Left lobe of liver (tissue), 2 donors: Measurements from ENCODE around the gene PRR12. TPM values are rescaled to one million over a fixed set of nuclear protein-coding genes. Genes with fewer than 3 reads are reported as not detected.

Source experiments
- ATAC-seq: fragments of 200-7000 bp; cut with Tn5 transposase; one replicate; pipeline ENCODE4 v1.9.1; 2020; ENCODE audit warnings: mild to moderate bottlenecking, moderate library complexity
- DNase-seq: peaks from one replicate; pipeline ENCODE4 v3.0.0-alpha.2; 2020; ENCODE audit warnings: low spot score
- total RNA-seq: library from RNA; stranded (reverse); gene quantifications from one replicate; pipeline ENCODE4 v1.2.1, GENCODE V29; 2021
- donor health status: DM: no; HTN: no; CAD: no; lungs with moderate emphysema.
- donor health status: DM: no; HTN: yes; CAD: no.

The PRR12 gene
- total RNA-seq, 1 donor from 2014 or later, result 10.5 TPM

GRCh38 chr19:49590071-49590970, 661 bp upstream of the PRR12 start:
- ATAC-seq (peak; percentile 84), DNase-seq (peak; percentile 98)

DNA sequence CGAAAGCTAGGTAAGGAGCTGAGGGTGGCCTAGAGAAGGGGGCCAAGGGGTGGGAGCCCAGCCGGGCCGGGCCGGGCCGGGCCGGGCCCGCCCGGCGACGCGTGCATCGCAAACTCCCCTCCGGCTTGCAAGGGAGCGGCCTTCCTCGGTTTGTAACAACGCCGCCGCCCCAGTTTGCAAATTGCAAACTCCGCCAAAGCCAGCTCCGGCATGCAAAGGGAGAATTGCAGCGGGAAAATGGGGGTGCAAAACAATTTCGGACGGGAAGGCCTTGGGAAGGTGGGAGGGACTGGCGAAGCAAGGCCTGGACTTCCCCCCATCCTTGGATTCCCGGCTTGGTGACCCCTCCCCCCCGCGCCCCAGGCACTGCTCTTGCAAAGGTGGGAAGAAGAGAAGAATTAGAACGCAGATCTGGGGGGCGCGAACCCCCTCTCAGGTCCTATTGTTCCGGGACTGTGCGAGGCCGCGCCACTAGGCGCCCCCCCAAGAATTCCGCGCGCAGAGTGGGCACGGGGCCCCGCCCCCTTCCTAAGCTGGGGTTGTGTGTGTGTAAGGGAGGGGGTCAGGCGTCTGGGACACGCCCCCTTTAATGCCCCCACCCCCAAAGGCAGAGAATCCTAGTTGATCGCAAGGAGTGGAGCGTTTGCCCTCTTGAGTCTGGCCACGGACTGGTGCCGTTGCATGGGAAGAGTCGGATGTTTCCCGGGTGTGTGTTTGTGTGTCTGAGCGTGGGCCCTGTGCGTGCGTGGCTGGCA, 926 bp downstream of the PRR12 start:
- no peak for ATAC-seq

GRCh38 chr19:49592486-49593232, 1.7 kb downstream of the PRR12 start:
- DNase-seq (no peak), ATAC-seq (no peak)

More for the DNA sequence above, 926 bp downstream of the PRR12 start:
- peak; percentile 58 for DNase-seq

- ATAC-seq, result peak; percentile 13
- peak; percentile 86 for DNase-seq
Observed at GRCh38 chr19:49593233-49594113, 2.5 kb downstream of the PRR12 start.

- ATAC-seq (no peak), DNase-seq (no peak)
Observed at GRCh38 chr19:49594157-49594992, 3.4 kb downstream of the PRR12 start.

DNA sequence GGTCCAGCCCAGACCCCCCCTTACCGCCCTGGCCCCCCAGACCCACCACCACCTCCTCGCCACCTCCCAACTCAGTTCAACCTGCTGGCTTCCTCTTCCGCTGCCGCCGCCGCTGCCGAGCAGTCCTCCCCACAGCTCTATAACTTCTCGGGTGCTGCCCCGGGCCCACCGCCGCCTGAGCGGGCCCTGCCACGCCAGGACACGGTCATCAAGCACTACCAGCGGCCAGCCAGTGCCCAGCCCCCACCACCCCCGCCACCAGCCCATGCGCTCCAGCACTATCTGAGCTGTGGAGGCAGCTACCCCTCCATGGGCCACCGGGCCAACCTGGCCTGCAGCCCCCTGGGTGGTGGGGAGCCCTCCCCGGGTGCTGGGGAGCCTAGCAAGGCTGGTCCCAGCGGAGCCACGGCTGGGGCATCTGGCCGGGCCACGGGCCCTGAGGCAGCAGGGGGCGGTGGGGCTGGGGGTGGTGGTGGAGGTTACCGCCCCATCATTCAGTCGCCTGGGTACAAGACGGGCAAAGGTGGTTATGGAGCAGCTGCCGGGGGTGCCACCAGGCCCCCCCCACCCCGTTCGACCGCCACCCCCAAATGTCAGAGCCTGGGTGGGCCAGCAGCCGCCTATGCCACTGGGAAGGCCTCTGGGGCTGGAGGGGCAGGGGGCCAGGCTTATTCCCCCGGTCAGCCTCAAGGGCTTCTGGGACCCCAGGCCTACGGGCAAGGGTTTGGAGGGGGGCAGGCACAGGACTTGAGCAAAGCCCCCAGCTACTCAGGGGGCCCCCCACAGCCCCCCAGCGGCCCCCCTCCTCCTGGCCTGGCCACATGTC, 4.2 kb downstream of the PRR12 start:
- no peak for ATAC-seq
- no peak for DNase-seq

DNA sequence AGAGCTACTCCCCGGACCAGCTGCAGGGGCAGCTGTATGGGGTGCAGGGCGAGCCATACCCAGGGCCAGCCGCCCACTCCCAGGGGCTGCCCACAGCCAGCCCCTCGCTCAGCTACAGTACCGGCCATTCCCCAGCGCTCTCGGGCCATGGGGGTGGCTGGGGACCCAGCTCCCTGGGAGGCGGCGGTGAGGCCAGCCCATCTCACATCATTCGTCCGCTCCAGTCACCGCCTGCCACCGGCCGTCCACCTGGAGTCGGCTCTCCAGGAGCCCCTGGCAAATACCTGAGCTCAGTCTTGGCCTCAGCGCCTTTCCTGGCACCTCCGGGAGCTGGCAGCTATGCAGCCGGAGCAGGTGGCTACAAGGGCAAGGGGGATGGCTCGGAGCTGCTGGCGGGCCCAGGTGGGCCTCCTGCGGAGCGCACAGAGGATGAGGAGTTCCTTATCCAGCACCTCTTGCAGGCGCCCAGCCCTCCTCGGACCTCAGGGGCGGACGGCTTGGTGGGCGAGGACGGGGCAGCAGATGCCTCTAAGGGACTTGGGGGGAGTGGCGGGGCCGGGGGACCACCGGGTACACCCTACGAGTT, 4.9 kb downstream of the PRR12 start:
- ATAC-seq (no peak), DNase-seq (no peak)

GRCh38 chr19:49596407-49596806, 5.4 kb downstream of the PRR12 start:
- ATAC-seq (no peak), DNase-seq (no peak)

DNA sequence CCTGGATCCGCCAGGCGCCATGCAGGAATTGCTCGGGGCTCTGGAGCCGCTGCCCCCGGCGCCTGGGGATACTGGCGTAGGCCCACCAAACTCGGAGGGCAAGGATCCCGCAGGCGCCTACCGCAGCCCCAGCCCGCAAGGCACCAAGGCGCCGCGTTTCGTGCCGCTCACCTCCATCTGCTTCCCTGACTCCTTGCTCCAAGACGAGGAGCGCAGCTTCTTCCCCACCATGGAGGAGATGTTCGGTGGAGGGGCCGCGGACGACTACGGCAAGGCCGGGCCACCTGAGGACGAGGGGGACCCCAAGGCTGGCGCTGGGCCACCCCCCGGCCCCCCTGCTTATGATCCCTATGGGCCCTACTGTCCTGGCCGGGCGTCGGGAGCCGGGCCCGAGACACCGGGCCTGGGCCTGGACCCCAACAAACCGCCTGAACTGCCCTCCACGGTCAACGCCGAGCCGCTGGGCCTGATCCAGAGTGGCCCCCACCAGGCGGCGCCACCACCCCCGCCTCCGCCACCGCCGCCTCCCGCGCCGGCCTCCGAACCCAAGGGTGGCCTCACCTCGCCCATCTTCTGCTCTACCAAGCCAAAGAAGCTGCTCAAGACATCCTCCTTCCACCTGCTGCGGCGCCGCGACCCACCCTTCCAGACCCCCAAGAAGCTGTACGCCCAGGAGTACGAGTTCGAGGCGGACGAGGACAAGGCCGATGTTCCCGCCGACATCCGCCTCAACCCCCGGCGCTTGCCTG, 6.1 kb downstream of the PRR12 start:
- no peak for ATAC-seq
- DNase-seq, result no peak

- ATAC-seq, result no peak
- DNase-seq, result no peak
Observed at GRCh38 chr19:49597703-49597974, 6.7 kb downstream of the PRR12 start.

DNA sequence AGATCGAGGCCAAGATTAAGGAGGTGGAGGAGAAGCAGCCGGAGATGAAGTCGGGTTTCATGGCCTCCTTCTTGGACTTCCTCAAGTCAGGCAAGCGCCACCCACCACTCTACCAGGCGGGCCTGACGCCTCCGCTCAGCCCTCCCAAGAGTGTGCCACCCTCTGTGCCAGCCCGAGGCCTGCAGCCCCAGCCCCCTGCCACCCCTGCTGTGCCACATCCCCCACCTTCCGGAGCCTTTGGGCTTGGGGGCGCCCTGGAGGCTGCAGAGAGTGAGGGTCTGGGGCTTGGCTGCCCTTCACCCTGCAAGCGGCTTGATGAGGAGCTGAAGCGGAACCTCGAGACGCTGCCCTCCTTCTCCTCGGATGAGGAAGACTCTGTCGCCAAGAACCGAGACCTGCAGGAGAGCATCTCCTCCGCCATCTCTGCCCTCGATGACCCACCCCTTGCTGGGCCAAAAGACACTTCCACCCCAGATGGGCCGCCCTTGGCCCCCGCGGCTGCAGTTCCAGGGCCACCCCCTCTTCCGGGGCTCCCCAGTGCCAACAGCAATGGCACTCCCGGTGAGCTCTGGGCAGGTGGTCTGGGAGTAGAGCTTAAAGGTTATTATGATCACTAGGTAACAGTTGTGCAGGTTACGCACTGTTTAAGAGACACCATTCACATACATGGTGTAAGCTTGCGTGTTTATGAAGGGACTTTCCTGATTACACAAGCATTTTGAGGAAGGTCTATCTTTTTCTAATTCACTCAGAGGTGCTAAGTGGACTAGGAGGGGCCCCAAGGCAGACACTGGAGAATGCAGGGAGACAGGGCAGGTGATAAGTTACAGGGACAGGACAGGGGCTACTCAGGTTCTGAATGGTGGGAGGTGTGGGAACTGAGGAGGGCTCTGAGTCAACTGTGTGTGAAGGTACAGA, 8.7 kb downstream of the PRR12 start:
- DNase-seq (no peak), ATAC-seq (no peak)

GRCh38 chr19:49601482-49602038, 10.6 kb downstream of the PRR12 start:
- DNase-seq (no peak), ATAC-seq (no peak)

DNA sequence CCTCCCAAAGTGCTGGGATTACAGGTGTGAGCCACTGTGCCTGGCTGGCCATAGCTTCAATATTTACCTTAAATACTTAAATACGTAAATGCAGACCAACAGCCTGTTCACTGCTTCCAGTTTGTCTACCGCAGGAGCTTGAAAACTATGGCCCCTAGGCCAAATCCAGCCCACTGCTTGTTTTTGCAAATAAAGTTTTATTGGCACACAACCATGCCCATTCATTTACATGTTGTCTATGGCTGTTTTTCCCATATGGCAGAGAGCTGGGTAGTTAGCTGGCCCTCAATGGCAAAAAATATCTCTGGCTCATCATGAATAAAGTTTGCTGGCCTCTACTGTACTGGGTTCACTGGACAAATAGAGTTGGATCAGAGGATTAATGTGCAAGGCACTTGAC, 11.8 kb downstream of the PRR12 start:
- no peak for ATAC-seq
- no peak for DNase-seq

DNA sequence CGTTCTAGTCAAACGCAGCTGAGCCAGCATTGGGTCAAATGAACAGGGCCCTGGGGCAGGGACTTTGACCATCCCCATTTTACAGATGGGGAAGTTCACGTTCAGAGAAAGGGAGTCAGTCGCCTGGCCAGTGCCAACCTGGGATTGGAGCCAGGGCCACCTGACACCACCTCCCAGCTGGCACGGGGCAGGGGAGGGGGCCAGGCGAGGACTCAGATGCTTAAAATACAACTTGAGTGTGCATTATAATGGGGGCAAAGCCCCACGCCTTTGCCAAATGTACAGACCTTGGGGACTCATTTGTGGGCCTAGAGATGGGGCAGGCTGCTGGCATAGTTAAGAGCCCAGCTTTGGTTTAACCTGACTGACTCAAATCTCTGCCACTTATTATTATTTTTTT, 14.6 kb downstream of the PRR12 start:
- ATAC-seq, result peak; percentile 33
- no peak for DNase-seq

DNA sequence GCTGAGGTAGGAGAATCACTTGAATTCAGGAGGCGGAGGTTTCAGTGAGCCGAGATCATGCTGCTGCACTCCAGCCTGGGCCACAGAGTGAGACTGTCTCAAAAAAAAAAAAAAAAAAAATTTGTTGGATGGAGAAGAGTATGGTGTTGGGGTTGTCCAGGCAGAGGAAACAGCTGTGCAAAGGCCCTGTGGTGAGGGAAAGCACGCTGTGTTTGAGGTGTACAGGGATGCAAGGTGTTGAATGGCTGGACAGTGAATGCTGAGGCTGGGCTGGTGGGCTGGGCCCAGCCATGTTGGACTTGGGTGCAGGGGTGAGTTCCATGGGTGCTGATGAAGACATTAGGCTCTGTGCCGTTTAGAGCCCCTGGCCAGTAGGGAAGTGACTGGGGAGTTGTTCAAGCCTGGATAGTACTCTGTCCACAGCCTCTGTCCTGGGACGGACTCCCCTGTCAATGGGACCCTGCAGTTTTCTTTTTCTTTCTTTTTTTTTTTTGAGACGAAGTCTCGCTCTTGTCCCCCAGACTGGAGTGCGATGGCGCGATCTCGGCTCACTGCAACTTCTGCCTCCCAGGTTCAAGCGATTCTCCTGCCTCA, 18.6 kb downstream of the PRR12 start:
- ATAC-seq (no peak), DNase-seq (no peak)

DNA sequence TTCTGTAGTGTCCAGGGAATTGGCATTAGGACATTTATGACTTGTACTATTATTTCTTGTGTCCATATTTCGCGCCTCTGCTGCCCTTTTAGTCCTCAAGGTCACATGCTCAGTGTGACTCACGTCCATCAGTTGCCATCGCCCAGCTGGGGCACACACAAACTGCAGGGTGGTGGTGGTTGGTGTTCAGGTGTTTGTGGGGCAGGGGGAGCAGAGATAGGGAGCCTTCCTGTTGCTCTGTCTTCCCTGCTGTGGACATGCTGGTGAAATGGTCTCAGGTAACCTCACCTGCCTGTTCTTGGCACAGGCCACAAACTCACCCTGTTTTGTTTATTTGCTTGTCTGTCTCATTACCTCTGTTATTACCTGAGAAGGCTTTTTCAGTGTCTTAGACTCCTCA, 22.4 kb downstream of the PRR12 start:
- no peak for DNase-seq
- no peak for ATAC-seq
